ENCODE results near the gene ENKUR.

The ENKUR gene

GRCh38 chr10:25061711-25062449, 45.9 kb upstream of the ENKUR start:
- Histone ChIP-seq H3K79me2 (ENCODE audit: insufficient read depth, low read depth) (no peaks in the 10 kb centered on the region), H3K36me3 (ENCODE audit: insufficient read depth) (no peaks in the 10 kb centered on the region), H2AFZ (ENCODE audit: low read depth) (no peak overlapping the region), H3K27ac (no peak overlapping the region), H3K9ac (no peak overlapping the region), H3K4me1 (ENCODE audit: low read depth, poor library complexity, severe bottlenecking) (no peaks in the 10 kb centered on the region), H3K27me3 (ENCODE audit: insufficient read depth, low read depth) (no peaks in the 10 kb centered on the region), H3K4me3 (IDR thresholded peaks at IDR 0.05; ENCODE audit: insufficient read depth, low read depth, low read length) (no peak overlapping the region), H3K4me2 (no peak overlapping the region), H4K20me1 (ENCODE audit: insufficient read depth) (no peaks in the 10 kb centered on the region)
- no peak for TF ChIP-seq CTCF (conservative IDR thresholded peaks at IDR 0.05; ENCODE audit: low read depth, low read length)

DNA sequence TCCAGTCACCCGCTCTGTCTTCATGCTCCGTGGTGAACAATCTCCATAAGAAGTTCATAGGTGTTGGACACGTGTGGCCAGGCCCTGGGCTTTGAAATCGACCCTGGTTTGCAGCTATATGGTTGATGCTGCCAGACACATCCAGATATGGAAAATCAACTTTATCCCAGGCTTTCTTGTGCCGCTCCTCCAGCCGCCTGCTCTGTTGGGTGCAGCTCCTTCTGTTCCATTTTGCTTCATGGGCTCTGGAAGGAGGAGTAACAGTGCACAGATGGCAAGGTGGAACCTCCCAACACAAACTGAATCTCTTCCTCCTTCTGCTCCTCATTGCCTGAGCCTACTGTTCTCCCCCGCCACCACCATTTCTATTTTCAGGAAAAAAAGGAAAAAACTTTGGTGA, 45.2 kb upstream of the ENKUR start:
- no peak overlapping the region for H3K9ac ChIP-seq
- no peaks in the 10 kb centered on the region for H3K79me2 ChIP-seq (ENCODE audit: insufficient read depth, low read depth)
- H3K36me3 ChIP-seq (ENCODE audit: insufficient read depth) = no peaks in the 10 kb centered on the region
- no peak overlapping the region for H3K4me3 ChIP-seq (IDR thresholded peaks at IDR 0.05; ENCODE audit: insufficient read depth, low read depth, low read length)
- H3K27me3 ChIP-seq (ENCODE audit: insufficient read depth, low read depth) = no peaks in the 10 kb centered on the region
- no peaks in the 10 kb centered on the region for H3K4me1 ChIP-seq (ENCODE audit: low read depth, poor library complexity, severe bottlenecking)
- no peak overlapping the region for H3K27ac ChIP-seq
- TF ChIP-seq CTCF (conservative IDR thresholded peaks at IDR 0.05; ENCODE audit: low read depth, low read length) = no peak
- no peaks in the 10 kb centered on the region for H4K20me1 ChIP-seq (ENCODE audit: insufficient read depth)
- H2AFZ ChIP-seq (ENCODE audit: low read depth) = no peak overlapping the region
- H3K4me2 ChIP-seq = no peak overlapping the region

DNA sequence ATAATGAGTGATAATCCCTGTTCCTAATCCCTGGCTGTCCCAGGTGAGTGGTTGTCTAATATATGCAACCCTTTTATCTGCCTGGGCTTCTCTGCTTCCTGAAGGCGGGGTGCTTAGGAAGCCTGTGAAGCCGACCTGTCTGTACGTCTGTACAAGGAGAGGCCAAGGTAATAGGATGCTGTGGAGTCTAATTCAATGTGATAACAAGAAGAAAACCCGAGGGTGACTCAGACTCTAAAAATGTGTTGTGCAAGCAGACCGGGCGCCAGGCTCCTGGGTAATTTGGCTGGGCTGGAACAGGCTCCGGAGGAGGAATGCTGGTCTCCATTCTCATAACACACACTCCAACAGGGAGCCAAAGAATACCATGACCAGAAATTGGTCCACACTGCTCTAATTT, 44.0 kb upstream of the ENKUR start:
- no peak overlapping the region for H3K4me3 ChIP-seq (IDR thresholded peaks at IDR 0.05; ENCODE audit: insufficient read depth, low read depth, low read length)
- H3K27me3 ChIP-seq (ENCODE audit: insufficient read depth, low read depth) = no peaks in the 10 kb centered on the region
- H4K20me1 ChIP-seq (ENCODE audit: insufficient read depth) = no peaks in the 10 kb centered on the region
- no peak overlapping the region for H2AFZ ChIP-seq (ENCODE audit: low read depth)
- H3K79me2 ChIP-seq (ENCODE audit: insufficient read depth, low read depth) = no peaks in the 10 kb centered on the region
- H3K9ac ChIP-seq = no peak overlapping the region
- H3K4me1 ChIP-seq (ENCODE audit: low read depth, poor library complexity, severe bottlenecking) = no peaks in the 10 kb centered on the region
- no peak for TF ChIP-seq CTCF (conservative IDR thresholded peaks at IDR 0.05; ENCODE audit: low read depth, low read length)
- H3K27ac ChIP-seq = no peak overlapping the region
- no peaks in the 10 kb centered on the region for H3K36me3 ChIP-seq (ENCODE audit: insufficient read depth)
- no peak overlapping the region for H3K4me2 ChIP-seq

DNA sequence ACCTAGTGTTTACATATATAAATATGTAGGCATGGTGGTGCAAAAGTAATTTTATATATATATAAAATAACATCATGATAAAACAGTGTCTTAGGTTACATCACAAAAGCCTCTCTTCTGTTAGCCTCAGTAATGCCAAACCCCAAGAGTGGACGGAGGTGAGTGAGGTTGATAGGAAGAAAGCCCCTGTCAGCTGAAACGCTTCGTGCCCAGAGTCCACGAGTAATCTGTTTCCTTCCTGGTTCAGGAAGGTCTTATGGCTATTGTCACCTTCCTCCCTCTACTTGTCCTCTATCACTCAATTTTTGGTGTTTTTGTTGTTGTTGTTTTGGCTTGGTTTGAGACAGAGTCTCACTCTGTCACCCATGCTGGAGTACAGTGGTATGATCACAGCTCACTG, 41.9 kb upstream of the ENKUR start:
- no peak for TF ChIP-seq CTCF (conservative IDR thresholded peaks at IDR 0.05; ENCODE audit: low read depth, low read length)
- Histone ChIP-seq H4K20me1 (ENCODE audit: insufficient read depth) (no peaks in the 10 kb centered on the region), H3K4me2 (no peak overlapping the region)

More for the DNA sequence above, 41.9 kb upstream of the ENKUR start:
- H2AFZ ChIP-seq (ENCODE audit: low read depth) = no peak overlapping the region
- H3K79me2 ChIP-seq (ENCODE audit: insufficient read depth, low read depth) = no peaks in the 10 kb centered on the region
- H3K4me3 ChIP-seq (IDR thresholded peaks at IDR 0.05; ENCODE audit: insufficient read depth, low read depth, low read length) = no peak overlapping the region
- H3K9ac ChIP-seq = no peak overlapping the region
- no peaks in the 10 kb centered on the region for H3K36me3 ChIP-seq (ENCODE audit: insufficient read depth)
- H3K4me1 ChIP-seq (ENCODE audit: low read depth, poor library complexity, severe bottlenecking) = no peaks in the 10 kb centered on the region
- H3K27ac ChIP-seq = no peak overlapping the region
- no peaks in the 10 kb centered on the region for H3K27me3 ChIP-seq (ENCODE audit: insufficient read depth, low read depth)

All from KMS-11 (cell line).